RPMI7951 (cell line): ENCODE results near the gene SORL1. TPM values are rescaled to one million over a fixed set of nuclear protein-coding genes. Genes with fewer than 3 reads are reported as not detected.
A peak's percentile ranks its signal among the peaks of the same experiment; 100 is the strongest.
"Not testable (repeated sequence)": the region's sequence is repeated elsewhere in the genome, so short reads cannot be mapped to it uniquely, and the experiment has no call there.

Experiments
- DNase-seq: peaks from one replicate; pipeline ENCODE4 v3.0.0-alpha.2; 2012; ENCODE audit warnings: low read depth
- total RNA-seq: library from RNA; depleted of rRNA; stranded (reverse); fragments of >200 nt; shearing (Covaris generic); gene quantifications from 2 replicates; pipeline ENCODE4 v1.2.3, GENCODE V29; 2014

Gene SORL1
- total RNA-seq, 1 experiment from 2014 or later: 0.60 TPM

DNA sequence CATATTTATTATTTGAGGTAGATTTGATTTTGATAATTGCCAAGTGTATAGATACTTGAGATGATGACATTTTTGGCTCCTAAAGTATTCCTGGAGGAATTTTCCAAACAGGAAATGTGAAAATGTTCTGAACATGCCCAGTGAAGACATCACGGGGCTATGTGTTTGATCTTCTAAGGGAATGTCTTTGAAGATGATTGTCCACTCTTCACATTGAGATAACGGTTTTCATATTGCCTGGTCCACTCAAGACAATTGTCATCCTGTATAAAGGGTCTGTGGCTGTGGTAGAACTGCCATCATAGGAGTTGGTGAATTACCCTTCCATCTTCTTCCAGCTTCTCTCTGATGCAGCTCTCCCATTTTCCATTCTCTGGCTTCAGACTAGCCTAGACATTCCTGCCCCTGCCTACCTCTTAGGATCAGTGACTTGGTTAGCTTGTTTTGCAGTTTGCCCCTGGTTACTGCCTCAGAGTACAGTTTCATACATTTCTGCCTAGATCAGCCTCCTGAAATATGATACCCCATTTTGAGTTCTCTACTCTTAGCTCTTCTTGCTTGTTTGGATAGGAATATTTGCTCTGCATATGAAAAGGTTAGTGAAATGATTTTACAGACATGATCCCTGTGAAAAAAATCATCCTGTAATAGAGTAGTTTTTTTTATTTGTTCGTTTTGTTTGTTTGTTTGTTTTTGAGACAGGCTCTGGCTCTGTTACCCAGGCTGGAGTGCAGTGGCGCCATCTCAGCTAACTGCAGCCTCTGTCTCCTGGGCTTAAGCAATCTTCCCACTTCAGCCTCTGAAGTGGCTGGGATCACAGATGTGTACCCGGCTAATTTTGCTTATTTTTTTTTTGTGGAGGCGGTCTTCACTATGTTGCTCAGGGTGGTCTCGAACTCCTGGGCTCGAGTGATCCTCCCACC, 112.0 kb downstream of the SORL1 start:
- no peak for DNase-seq

DNA sequence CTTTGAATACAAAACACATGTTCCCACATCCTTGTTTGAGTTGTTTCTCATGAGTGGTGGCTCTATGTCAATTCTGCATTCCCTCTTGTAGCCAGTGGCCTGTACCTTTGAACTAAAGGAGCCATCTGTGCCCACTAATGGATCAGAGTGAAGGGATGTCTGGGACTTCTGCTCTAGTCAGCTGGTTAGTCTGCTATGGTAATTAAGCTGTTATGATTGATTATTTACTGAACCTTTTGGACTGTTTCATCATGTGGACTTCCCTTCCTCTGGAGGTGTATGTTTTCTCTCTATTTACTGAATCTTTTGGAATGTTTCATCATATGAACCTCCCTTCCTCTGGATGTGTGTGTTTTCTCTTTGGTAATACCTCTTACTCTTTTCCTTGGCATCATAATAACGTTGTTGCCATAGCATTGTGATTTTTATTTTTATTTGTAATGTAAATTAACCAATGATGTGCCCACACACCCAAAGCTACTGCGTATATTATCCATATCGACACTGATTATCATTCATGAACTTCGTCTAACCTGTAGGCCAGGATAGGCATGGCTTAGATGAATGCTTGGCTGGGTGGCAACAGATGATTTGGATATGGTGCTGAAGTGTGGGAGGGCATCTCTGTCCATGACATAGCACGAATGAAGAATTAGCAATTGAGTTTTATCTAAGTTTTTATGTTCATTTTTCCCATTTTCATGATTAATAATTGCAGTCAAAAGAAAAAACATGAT, 113.0 kb downstream of the SORL1 start:
- DNase-seq: no peak

DNA sequence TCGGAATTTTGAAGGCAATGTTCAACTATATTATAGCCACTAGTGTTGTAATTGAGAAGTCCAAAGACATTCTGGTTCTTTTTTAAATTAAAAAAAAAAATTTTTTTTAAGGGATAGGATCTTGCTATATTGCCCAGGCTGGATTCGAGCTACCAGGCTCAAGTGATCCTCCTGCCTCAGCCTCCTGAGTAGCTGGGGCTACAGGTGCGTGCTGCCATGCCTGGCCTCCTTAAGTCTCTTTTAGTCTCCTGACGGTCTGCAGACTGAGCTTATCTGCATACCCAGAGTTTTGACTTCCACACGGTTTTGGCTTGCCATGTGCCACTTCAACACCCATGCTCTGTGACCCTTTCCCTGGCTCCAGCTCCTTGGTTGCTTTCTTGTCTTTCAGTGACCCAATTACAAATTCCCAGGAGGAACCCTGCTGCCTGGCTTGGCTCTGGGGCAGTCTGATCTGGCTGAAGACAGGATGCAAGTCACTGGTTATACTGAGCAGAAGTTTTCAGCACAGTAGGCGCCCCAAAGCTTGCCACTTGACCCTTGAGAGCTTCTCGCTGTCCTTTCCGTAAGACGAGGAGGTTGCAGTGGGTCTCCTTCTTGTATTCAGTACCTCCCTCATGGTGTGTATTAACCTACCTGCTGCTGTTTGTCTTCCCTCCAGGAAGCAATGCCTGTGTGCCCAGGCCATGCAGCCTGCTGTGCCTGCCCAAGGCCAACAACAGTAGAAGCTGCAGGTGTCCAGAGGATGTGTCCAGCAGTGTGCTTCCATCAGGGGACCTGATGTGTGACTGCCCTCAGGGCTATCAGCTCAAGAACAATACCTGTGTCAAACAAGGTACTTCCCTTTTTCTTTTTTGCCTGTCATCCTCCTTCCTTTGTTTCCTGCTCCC, 114.4 kb downstream of the SORL1 start:
- DNase-seq: no peak

DNA sequence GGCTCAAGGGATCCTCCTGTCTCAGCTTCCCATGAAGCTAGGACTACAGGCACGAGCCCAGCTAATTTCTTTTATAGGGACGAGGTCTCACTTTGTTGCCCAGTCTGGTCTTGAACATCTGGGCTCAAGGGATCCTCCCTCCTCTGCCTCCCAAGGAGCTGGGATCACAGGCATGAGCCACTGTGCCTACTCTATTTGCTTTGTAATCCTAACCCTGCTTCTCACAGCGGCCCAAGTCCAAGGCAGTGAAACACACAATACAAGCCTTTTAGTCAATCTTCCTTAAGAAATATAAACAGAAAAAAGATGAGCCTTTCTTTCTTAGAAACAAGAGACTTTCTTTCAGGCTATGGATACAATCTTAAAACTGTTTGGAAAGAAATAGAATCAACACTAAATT, 115.9 kb downstream of the SORL1 start:
- no peak for DNase-seq

DNA sequence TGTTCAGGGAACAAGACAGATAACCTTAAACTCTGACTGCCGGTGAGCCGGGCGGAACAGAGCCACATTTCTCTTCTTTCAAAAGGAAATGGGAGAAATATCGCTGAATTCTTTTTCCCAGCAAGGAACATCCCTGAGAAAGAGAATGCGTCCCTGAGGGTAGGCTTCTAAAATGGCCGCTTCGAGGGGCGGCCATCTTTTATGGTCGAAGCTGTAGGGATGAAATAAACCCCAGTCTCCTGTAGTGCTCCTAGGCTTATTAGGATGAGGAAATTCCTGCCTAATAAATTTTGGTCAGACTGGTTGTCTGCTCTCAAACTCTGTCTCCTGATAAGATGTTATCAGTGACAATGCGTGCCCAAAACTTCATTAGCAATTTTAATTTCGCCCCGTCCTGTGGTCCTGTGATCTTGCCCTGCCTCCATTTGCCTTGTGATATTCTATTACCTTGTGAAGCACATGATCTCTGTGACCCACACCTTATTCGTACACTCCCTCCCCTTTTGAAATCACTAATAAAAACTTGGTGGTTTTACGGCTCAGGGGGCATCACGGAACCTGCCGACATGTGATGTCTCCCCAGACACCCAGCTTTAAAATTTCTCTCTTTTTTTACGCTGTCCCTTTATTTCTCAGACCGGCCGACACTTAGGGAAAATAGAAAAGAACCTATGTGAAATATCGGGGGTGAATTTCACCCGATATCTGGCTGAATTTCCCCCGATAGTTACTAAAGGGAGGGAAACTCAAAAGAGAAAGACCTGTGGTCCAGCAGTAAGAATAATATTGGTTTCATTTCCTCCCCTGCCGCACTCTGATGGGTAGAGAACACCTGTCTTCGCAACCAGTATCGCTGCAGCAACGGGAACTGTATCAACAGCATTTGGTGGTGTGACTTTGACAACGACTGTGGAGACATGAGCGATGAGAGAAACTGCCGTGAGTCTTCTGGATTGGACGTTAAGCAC, 117.5 kb downstream of the SORL1 start:
- not testable (repeated sequence) for DNase-seq

DNA sequence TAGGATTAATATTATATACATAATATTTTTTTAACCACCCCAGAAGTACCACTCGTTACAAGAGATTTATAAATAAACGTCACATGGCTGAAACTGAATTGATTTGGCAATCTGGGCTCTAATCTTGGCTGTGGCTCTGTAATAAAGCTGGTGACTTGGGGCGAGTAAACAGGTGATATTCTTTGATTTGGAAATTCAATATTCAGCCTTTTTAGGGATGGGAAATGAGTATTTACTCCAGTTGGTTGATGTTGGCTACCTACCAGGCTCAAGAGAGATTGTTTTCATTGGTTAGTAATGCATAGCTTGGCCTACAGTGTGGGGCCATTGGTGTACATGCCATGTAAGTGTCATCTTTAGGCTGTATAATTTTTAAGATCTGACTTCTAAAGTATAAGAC, 118.3 kb downstream of the SORL1 start:
- no peak for DNase-seq

DNA sequence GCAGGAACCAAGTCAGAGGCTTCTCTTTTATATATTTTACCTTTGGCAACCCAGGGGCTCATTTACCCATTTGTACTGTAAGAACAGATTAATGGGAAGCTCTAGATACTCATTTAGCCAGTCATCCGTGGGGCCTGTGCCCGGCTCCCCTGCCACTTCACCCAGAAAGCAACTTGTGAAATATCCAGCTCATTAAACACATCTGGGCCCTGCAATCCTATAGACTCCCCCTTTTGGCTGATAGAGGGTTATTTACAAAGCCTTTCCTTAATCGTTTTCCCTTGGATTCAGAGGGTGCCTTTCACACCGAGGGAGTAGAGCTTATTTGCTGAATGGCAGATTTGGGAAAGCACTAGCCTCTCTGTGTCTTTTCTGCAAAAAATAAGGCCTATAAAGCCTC, 119.4 kb downstream of the SORL1 start:
- no peak for DNase-seq

DNA sequence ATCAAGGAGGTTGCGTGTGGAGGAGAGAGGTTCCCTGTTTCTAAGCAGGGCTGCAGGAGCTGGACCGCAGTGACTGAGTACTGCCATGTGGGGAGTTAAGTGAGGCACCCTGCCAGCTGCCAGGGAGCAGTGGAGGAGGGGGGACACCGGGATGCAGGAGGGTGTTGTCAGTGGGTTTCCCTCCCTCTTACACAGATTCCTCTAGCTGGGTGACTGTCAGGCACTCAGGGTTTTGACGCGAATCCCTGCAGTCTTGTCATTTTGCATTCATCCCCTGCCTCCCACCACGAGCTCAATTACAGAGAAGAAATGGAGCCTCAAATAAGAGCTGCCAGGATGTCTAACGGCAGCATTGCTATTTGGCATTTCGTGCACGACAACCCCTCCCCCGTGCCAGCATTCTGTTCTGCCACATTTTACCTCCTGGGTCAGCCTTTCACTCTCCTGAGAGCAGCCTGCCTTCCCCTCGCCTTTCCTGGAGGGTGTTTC, 120.5 kb downstream of the SORL1 start:
- DNase-seq: no peak

DNA sequence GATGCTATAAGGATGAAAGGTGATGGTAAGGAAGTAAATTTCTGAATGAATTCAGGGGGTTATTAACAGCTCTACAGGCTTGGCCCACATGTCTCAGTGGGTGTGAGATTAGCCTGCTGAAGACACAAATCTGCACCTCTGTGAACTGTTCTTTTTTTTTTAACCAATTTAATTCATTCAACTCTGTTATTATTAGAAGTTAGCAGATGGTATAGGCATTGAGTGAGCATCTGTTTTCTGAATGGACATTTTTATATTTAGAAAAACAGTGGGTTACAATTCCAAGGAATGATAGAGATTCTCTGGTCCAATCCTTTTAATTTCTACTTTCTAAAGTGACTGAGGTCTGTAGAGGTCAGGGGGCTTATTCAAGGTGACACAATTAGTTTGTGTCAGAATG, 122.7 kb downstream of the SORL1 start:
- DNase-seq: no peak

DNA sequence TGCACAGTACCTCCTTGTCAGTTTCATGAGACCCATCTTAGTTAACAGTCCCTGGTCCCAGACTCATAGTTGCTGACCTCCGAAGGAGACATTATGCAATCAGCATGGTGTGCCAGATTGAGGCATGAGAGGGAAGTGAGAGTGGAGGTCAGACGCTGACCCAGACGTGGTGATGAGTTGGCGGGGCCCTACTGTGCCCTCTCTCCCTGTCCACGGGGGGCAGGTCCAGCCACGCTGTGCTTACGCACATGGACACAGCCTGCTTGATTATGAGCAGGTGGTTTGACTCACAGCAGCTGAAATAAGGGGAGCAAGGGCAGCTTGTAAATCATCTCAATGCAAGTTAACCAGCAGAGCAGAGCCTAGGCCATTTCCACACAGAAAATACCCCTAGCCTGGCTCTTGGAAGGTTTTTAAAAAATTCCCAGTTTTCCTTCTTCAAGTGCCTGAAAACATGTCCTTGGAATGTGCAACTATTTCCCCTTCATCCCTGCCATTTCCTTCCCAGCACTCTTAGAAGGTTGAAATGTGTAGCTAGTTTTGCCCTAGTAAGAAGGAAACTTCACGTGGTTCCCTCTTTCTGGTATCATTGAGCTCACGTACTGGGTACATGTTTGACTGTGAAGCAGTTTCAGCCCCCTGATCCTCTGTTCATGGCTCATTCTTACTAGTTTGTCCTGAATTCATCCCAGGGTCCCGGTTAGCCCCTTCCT, 123.3 kb downstream of the SORL1 start:
- DNase-seq: peak; percentile 27

DNA sequence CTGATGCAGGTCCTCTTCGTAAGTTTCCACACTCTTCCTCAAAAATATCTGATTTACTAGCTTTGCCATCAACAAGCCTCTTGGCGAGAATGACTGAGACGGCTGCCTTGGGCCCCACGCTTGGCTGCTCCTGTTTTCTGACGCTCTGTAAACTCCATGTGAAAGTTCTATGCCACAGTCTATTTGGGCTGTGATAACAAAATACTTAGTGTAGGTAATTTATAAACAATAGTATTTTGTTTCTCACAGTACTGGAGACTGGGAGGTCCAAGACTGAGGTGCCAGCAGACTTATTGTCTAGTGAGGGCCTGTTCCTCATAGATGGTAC, 123.8 kb downstream of the SORL1 start:
- DNase-seq: no peak

DNA sequence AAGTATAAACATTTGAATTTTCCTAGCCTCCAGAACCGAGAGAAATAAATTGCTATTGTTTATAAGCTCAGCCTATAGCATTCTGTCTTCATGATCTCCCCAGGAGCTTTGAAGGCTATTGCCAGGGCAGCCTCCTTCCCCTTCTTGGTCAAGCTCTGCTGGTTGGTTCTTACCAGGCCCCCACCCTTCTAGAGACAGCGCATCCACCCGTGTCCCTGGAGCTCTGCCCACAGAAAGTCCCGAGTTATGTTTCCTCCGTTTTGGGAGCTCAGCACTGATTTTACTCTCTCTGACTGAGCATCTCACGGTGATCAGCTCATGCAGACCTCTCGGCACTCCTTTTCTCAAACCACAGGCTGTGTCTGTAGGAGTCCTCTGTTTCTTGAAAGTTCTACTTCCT, 124.4 kb downstream of the SORL1 start:
- no peak for DNase-seq

DNA sequence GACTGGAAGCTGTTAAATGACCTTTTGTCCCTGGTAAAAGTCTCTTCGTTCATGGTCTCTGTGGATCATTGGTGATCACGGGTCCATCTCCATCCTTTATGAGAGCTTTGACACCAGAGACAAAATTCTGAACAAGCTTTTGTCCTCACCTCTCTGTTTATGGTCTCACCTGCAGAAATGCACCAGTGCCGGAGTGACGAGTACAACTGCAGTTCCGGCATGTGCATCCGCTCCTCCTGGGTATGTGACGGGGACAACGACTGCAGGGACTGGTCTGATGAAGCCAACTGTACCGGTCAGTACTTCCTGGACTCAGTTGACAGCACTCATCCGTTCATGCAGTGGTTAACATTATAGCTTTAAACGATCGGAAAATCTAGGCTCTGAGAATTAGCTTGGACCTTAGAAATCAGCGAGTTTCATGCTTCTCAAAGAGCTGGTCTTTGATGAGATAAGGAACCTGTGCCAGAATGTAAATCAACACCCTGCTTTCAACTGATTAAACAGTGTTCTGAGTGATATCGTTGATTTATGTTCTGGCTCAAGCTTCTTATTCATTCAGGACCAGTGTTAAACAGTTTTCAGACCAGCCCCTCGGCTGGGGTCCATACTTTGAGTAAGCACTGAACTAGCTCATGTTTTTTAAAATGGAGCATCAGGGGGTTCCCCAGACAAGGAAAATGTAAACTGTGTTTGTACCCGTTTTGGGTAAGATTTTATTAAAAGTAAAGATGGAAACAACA, 125.2 kb downstream of the SORL1 start:
- DNase-seq: no peak

DNA sequence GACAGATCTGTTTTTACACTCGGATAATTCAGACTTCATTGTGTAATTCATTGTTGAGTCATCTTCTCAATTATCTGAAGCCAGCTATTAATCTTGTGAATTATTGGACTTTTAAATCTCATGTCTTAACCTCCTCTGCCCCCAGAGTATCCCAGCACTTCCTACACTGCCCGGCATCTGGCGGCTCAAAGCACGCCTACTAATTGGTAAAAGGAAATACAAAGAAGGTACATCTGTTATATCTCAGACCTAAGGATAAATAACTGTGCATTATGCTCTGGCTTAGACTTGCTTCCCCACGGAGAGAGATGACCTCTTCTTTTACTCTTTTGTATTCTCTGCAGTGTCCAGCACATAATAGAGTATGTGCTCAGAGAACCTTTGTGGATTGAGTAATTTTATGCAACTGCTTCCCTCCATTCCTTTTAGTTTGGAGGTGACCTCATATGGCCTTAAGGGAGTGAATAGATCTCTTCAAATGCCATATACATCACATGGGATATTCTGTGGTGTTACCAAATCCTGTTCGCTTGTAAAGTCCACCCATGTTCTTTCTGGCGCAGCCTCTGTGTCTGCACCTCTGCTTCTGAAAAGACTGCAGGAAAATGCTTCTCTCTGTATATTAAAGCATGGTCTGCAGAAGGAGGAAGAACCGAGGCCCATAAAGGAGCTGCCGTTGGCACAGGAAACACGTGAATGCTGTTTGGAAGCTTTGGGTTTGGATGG, 126.3 kb downstream of the SORL1 start:
- DNase-seq: peak; percentile 11

DNA sequence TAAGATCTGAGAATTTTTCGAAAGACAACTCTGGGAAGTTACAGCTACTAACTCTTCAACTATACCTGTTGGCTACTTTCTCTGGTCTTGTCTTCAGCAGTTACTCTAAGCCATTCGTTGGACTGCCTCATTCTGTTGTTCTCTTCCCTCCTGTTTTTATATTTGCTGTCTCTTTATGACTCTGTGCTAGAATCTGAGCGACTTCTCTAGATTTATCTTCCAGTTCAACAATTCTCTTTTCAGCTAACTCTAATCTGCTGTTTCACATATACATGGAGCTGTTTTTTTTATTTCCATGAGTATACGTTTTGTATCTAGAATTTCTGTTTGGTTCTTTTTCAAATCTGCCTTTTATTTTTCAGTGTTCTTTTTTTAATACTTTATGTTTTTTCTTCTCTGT, 128.0 kb downstream of the SORL1 start:
- no peak for DNase-seq

DNA sequence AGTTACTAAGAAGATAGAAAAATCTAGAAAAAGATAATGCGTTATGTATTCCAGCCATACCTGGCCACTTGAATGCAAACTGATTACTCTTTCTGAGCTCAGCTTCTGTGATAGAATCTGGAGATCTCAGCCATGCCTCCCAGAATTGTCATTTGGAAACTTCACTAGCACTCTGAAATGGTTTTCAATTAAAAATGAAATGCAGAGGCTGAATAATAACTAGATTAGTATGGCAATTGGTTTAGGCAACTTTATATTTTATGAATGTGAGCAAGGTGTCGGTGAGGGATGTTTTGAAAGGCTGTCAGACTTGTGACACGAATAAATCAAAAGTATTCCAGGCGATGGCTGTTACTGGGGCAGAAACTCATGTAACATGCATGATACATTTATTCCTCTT, 129.5 kb downstream of the SORL1 start:
- no peak for DNase-seq

DNA sequence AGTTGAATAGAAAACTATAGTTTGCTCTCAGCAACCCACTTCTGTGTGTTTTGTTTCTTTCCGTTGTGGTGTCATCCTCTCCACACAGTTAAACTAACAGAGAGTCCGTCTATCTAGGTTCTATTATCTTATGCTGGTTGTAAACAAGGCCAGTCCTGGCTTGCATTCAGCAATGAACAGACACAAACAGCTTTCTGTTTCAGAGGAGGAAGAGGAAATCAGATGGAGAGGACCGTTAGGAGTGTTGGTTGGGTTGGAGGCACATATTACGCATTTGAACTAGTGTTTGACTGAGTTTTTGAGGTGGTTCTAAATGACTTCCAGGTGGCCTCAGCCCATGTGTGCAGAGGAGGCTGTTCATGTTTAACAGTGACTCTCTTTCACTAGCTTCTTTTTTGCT, 130.2 kb downstream of the SORL1 start:
- DNase-seq: peak; percentile 16

DNA sequence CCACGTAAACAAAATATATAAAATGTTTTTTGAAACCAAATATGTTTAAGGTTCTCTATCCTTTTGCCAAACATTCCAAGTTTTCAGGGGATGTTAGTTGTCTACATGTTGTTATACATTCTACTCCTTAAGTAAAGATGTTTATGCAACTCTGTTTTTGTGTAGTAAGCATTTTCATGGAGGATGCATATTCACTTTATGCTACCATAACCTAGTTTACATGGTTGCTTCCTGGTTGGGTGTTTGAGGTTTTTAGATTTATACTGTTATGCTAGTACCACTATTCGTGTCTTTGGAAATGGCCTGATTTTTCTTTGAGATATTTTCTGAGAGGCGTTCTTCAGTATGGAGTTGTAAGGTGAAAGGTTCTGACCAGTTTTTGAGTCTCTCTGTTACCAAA, 131.7 kb downstream of the SORL1 start:
- DNase-seq: no peak

DNA sequence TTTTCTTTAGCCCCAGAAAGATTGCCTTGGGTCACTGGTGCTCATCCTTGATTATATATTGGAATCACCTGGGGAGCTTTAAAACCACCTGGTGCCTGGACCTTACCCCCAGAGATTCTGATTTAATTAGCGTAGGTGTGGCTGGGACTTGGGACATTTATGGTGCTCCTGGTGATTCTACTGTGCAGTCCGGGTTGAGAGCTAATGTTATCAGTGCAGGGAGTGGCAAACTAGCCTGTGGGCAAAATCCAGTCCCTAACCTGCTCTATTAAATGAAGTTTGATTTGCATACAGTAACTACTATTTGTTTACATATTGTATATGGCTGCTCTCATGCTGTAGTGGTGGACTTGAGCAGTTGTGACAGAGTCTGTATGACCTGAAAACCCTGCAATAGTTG, 134.6 kb downstream of the SORL1 start:
- DNase-seq: no peak
